GM12878 (cell line): ENCODE measurements around the gene COL23A1. TPM values are rescaled to one million over a fixed set of nuclear protein-coding genes. Genes with fewer than 3 reads are reported as not detected.

Experiments used
- ATAC-seq: fragments of 200-7000 bp; cut with Tn5 transposase; 3 replicates; pipeline ENCODE4 v1.9.1; 2020; ENCODE audit warnings: mild to moderate bottlenecking, moderate library complexity
- BruUV-seq: library from RNA; stranded (reverse); fragments of 400-500 nt; replicated peaks from 2 replicates; lab custom pipeline; 2021; lab: Mats Ljungman, UMichigan
- CTCF ChIA-PET: fragments of 300-600 bp; sonication (Branson Sonifier 250); formaldehyde crosslinking; extraction: SDS; loops from one replicate; lab custom pipeline; 2021; ENCODE audit warnings: inconsistent platforms; lab: Yijun Ruan, JAX
- POLR2A ChIA-PET: fragments of 350-600 bp; formaldehyde crosslinking; extraction: SDS; loops from one replicate; lab custom pipeline; 2021; ENCODE audit warnings: inconsistent platforms; lab: Charles Lee
- RAD21 ChIA-PET: fragments of 300-600 bp; sonication (Branson Sonifier 250); formaldehyde crosslinking; loops from one replicate; lab custom pipeline; 2023; ENCODE audit warnings: antibody characterized with exemption; ENCODE audit not compliant: unreplicated experiment; lab: Charles Lee
- SMC1A ChIA-PET: fragments of 300-600 bp; sonication (Branson Sonifier 250); formaldehyde crosslinking; loops from one replicate; lab custom pipeline; 2023; ENCODE audit not compliant: unreplicated experiment, uncharacterized antibody; lab: Charles Lee
- DNase-seq: peaks from one replicate; pipeline ENCODE4 v3.0.0-alpha.2; 2011; ENCODE audit warnings: low read depth, low spot score
- FAIRE-seq: peaks from 3 replicates; lab custom pipeline; 2011; peaks lifted over from hg19 to GRCh38; lab: Jason Lieb, UNC
- H2AFZ ChIP-seq: 2 replicates; pipeline ENCODE4 v1.6.0; 2011; ENCODE audit warnings: low read depth, low read length, control low read depth; ENCODE audit not compliant: control insufficient read depth
- H3K27ac ChIP-seq: 2 replicates; pipeline ENCODE4 v1.5.1; 2011; ENCODE audit warnings: control low read depth; ENCODE audit not compliant: control insufficient read depth, insufficient read depth
- H3K27me3 ChIP-seq, 2 experiments: replicated peaks in 1 of 2; 2 replicates each; pipeline versions ENCODE4 v1.6.0 to v1.6.1; 2011; ENCODE audit warnings: low read length in 1 of 2; ENCODE audit not compliant: control insufficient read depth in 2 of 2, insufficient read depth in 2 of 2
- H3K36me3 ChIP-seq, 2 experiments: 2 replicates each; pipeline ENCODE4 v1.5.1; 2011; ENCODE audit warnings: low read length in 1 of 2; ENCODE audit not compliant: control insufficient read depth in 2 of 2, insufficient read depth in 2 of 2
- H3K4me1 ChIP-seq: 2 replicates; pipeline ENCODE4 v1.6.1; 2011; ENCODE audit warnings: mild to moderate bottlenecking, low read length, moderate library complexity, mixed read lengths; ENCODE audit not compliant: control insufficient read depth, insufficient read depth
- H3K4me2 ChIP-seq: 2 replicates; pipeline ENCODE4 v1.6.0; 2011; ENCODE audit warnings: control low read depth; ENCODE audit not compliant: control insufficient read depth, insufficient read depth
- H3K4me3 ChIP-seq: fragments of 200-600 bp; sonication (generic); 2 replicates; pipeline ENCODE4 v1.5.1; 2016
- H3K79me2 ChIP-seq: 2 replicates; pipeline ENCODE4 v1.6.0; 2011; ENCODE audit warnings: low read length; ENCODE audit not compliant: control insufficient read depth, insufficient read depth
- H3K9ac ChIP-seq: 2 replicates; pipeline ENCODE4 v1.8.0; 2011; ENCODE audit warnings: low read length, control low read depth, mixed read lengths; ENCODE audit not compliant: control insufficient read depth, insufficient read depth
- H3K9me3 ChIP-seq: replicated peaks from 3 replicates; pipeline ENCODE4 v1.5.1; 2011; ENCODE audit warnings: mild to moderate bottlenecking, low read length; ENCODE audit not compliant: control insufficient read depth, insufficient read depth
- H4K20me1 ChIP-seq: 2 replicates; pipeline ENCODE4 v1.6.0; 2011; ENCODE audit not compliant: control insufficient read depth, insufficient read depth
- EGR1 ChIP-seq, 2 experiments: IDR thresholded peaks; 1 replicate in 1 of 2; 2 replicates in 1 of 2; pipeline ENCODE4 v1.6.1; 2011 to 2012; ENCODE audit warnings: low read depth in 2 of 2, low read length in 2 of 2, borderline replicate concordance in 1 of 2, mild to moderate bottlenecking in 1 of 2, moderate library complexity in 1 of 2
- FOXM1 ChIP-seq: IDR thresholded peaks from 2 replicates; pipeline ENCODE4 v1.6.1; 2012; ENCODE audit warnings: low read depth, mild to moderate bottlenecking, inconsistent platforms, low read length, moderate library complexity
- GATAD2B ChIP-seq: fragments of 450-650 bp; conservative IDR thresholded peaks from 2 replicates; pipeline ENCODE4 v1.6.1; 2017; ENCODE audit warnings: low read depth, mild to moderate bottlenecking, moderate library complexity
- HCFC1 ChIP-seq: fragments of 150-350 bp; IDR thresholded peaks from 2 replicates; pipeline ENCODE4 v1.6.1; 2014; ENCODE audit warnings: low read length
- HDAC6 ChIP-seq: fragments of 200-600 bp; sonication (generic); IDR thresholded peaks from one replicate; pipeline ENCODE4 v1.8.0; 2017; ENCODE audit warnings: antibody characterized with exemption; ENCODE audit not compliant: unreplicated experiment
- IRF4 ChIP-seq: IDR thresholded peaks from 2 replicates; pipeline ENCODE4 v1.6.1; 2011; ENCODE audit warnings: low read depth, low read length
- MEF2B ChIP-seq: fragments of 450-650 bp; IDR thresholded peaks from 2 replicates; pipeline ENCODE4 v1.6.1; 2018; ENCODE audit warnings: mild to moderate bottlenecking, moderate library complexity; ENCODE audit not compliant: partially characterized antibody, poor library complexity, severe bottlenecking
- NFIC ChIP-seq: IDR thresholded peaks from 2 replicates; pipeline ENCODE4 v1.6.1; 2012; ENCODE audit warnings: low read depth, mild to moderate bottlenecking, inconsistent platforms, low read length, moderate library complexity
- POLR2A ChIP-seq: IDR thresholded peaks from 2 replicates; pipeline ENCODE4 v1.6.1; 2011; ENCODE audit warnings: low read depth, mild to moderate bottlenecking, low read length
- SIX5 ChIP-seq: IDR thresholded peaks from 2 replicates; pipeline ENCODE4 v1.6.1; 2011; ENCODE audit warnings: mild to moderate bottlenecking, low read depth, low read length, moderate library complexity; ENCODE audit not compliant: severe bottlenecking
- SREBF1 ChIP-seq: IDR thresholded peaks from 2 replicates; pipeline ENCODE4 v1.6.1; 2012; ENCODE audit warnings: mild to moderate bottlenecking, low read length
- TAF1 ChIP-seq: IDR thresholded peaks from 2 replicates; pipeline ENCODE4 v1.6.1; 2011; ENCODE audit warnings: mild to moderate bottlenecking, low read depth, low read length, borderline replicate concordance
- WGBS: methylation state at CpG from one replicate; pipeline ENCODE4 v1.1.6; 2016; ENCODE audit warnings: low lambda C conversion rate; ENCODE audit not compliant: insufficient replicate concordance, insufficient coverage; ENCODE audit errors: missing lambda C conversion rate; 5-methylcytosine and 5-hydroxymethylcytosine counted together
- in situ Hi-C: fragments of 300-500 bp; cut with MboI; formaldehyde crosslinking; loops from 9 replicates; pipeline ENCODE4 v1.14.3; 2018; ENCODE audit warnings: mixed read lengths
- intact Hi-C: fragments of 100-400 bp; cut with micrococcal nuclease; formaldehyde crosslinking; loops from one replicate; pipeline ENCODE4 v1.14.2; 2022; ENCODE audit not compliant: unreplicated experiment
- polyA plus RNA-seq, 11 experiments: library from polyadenylated mRNA; depleted of rRNA in 4 of 11; unstranded in 6 of 11; stranded (reverse) in 5 of 11; fragments of >200 nt; fragmentation: Nextera tagmentation in 4 of 11; fragmentation: Illumina TruSeq in 1 of 11; extraction: Ambion mirVana in 4 of 11; extraction: Trizol in 1 of 11; gene quantifications; 1 replicate in 1 of 11; 2 replicates in 10 of 11; pipeline versions ENCODE4 v1.2.1 to v1.2.3, GENCODE V29; 2011 to 2016; ENCODE audit warnings: inconsistent platforms in 2 of 11, missing spikeins in 2 of 11, low read depth in 1 of 11
- total RNA-seq, 4 experiments: library from RNA; depleted of rRNA in 3 of 4; stranded (reverse); fragments of >200 nt in 3 of 4; fragmentation: Illumina TruSeq in 1 of 4; extraction: Trizol in 1 of 4; gene quantifications; 2 replicates each; pipeline versions ENCODE4 v1.2.1 to v1.2.3, GENCODE V29; 2013 to 2021
- TF ChIP-seq, protein P1 (sequence below): IDR thresholded peaks from 2 replicates; pipeline ENCODE4 v1.6.1; 2011; ENCODE audit warnings: low read depth, low read length, improper control_type of control experiment, borderline replicate concordance
- TF ChIP-seq, protein P2 (sequence below): IDR thresholded peaks from 2 replicates; pipeline ENCODE4 v1.6.1; 2012; ENCODE audit warnings: low read depth, low read length, improper control_type of control experiment
- TF ChIP-seq, protein P3 (sequence below): IDR thresholded peaks from 2 replicates; pipeline ENCODE4 v1.6.1; 2012; ENCODE audit warnings: mild to moderate bottlenecking, low read depth, low read length
- TF ChIP-seq, protein P4 (sequence below): fragments of 450-650 bp; IDR thresholded peaks from 2 replicates; pipeline ENCODE4 v1.6.1; 2017; ENCODE audit warnings: mild to moderate bottlenecking, moderate library complexity

Gene COL23A1
- total and polyA plus RNA-seq, 10 of the 15 experiments (the other 5 are each of a cell fraction or from before 2014, with no cell fraction given) = 0.03 to 0.83 (median 0.09) TPM; not detected in 5

DNA sequence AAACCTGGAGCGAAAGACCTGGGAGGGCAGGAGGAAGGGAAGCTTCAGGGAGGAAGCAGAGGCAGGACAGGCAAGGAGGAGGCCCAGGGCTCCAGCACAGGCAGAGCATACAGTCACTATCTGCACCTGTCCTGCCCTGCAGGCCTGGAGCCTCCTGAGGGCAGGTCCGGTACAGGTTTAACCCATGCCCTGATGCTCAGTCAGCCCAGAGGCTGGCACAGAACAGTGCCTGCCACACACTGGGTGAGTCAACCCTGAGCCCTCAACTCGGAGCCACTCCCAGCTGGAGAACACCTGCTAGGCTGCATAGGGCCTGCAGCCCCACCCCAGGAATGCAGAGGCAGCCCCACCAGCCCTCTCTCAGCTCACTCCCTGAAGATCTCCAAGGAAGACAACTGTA is 196.1 kb downstream of the COL23A1 start (continued):
- no peak for TF ChIP-seq EGR1 (IDR thresholded peaks at IDR 0.05; ENCODE audit: borderline replicate concordance in 1 of 2, low read depth in 2 of 2, low read length in 2 of 2)
- TF ChIP-seq HCFC1 = no peak
- no peak for TF ChIP-seq TAF1
- no peak for TF ChIP-seq SIX5
- TF ChIP-seq HDAC6 = no peak
- TF ChIP-seq FOXM1 = no peak
- no peak for TF ChIP-seq POLR2A
- TF ChIP-seq SREBF1 = no peak
- TF ChIP-seq MEF2B = no peak
- TF ChIP-seq, protein P1, sequence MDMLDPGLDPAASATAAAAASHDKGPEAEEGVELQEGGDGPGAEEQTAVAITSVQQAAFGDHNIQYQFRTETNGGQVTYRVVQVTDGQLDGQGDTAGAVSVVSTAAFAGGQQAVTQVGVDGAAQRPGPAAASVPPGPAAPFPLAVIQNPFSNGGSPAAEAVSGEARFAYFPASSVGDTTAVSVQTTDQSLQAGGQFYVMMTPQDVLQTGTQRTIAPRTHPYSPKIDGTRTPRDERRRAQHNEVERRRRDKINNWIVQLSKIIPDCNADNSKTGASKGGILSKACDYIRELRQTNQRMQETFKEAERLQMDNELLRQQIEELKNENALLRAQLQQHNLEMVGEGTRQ = no peak

DNA sequence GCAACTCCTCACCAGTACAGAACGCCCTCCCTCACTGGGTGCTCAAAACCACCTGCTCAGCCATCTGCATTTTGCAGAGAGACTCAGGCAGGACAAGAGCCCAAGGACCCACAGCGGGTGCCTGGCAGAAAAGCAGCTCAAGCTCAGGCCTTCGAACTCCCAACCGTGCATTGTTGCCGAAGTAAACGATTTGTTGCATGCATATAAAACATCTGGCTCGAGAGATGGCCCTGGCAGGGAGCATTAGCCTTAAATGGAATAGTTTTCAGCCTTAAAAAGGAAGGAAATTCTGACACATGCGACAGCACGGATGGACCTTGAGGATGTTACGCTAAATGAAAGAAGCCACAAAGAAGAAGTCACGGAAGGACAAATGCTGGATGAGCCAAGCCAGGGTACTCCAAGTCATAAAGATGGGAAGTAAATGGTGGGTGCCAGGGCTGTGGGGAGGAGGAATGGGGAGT is 197.2 kb downstream of the COL23A1 start:
- no peak for ATAC-seq
- no peak overlapping the region for H3K27ac ChIP-seq
- H3K36me3 ChIP-seq = no peaks in the 10 kb centered on the region
- SMC1A ChIA-PET = no interaction called here
- H2AFZ ChIP-seq = no peak overlapping the region
- FAIRE-seq = no peak
- no peaks in the 10 kb centered on the region for H3K79me2 ChIP-seq
- no TSS peak for BruUV-seq
- POLR2A ChIA-PET = no interaction called here
- RAD21 ChIA-PET = no interaction called here
- CTCF ChIA-PET = no interaction called here
- DNase-seq = no peak
- no peaks in the 10 kb centered on the region for H3K4me1 ChIP-seq
- H3K27me3 ChIP-seq = no peaks in the 10 kb centered on the region; a peak in 2 of 4 replicates
- intact Hi-C loops = no loop called here
- in situ Hi-C loops = no loop called here
- WGBS = 62% methylated on average over 11 of the region's 11 CpGs
- H4K20me1 ChIP-seq = no peaks in the 10 kb centered on the region
- no peaks in the 10 kb centered on the region for H3K9me3 ChIP-seq
- no peak overlapping the region for H3K9ac ChIP-seq
- H3K4me3 ChIP-seq = no peak overlapping the region
- H3K4me2 ChIP-seq = no peak overlapping the region
- TF ChIP-seq, protein P2, sequence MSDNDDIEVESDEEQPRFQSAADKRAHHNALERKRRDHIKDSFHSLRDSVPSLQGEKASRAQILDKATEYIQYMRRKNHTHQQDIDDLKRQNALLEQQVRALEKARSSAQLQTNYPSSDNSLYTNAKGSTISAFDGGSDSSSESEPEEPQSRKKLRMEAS = no peak
- TF ChIP-seq GATAD2B (no peak), NFIC (no peak), IRF4 (no peak)
- TF ChIP-seq, protein P3, sequence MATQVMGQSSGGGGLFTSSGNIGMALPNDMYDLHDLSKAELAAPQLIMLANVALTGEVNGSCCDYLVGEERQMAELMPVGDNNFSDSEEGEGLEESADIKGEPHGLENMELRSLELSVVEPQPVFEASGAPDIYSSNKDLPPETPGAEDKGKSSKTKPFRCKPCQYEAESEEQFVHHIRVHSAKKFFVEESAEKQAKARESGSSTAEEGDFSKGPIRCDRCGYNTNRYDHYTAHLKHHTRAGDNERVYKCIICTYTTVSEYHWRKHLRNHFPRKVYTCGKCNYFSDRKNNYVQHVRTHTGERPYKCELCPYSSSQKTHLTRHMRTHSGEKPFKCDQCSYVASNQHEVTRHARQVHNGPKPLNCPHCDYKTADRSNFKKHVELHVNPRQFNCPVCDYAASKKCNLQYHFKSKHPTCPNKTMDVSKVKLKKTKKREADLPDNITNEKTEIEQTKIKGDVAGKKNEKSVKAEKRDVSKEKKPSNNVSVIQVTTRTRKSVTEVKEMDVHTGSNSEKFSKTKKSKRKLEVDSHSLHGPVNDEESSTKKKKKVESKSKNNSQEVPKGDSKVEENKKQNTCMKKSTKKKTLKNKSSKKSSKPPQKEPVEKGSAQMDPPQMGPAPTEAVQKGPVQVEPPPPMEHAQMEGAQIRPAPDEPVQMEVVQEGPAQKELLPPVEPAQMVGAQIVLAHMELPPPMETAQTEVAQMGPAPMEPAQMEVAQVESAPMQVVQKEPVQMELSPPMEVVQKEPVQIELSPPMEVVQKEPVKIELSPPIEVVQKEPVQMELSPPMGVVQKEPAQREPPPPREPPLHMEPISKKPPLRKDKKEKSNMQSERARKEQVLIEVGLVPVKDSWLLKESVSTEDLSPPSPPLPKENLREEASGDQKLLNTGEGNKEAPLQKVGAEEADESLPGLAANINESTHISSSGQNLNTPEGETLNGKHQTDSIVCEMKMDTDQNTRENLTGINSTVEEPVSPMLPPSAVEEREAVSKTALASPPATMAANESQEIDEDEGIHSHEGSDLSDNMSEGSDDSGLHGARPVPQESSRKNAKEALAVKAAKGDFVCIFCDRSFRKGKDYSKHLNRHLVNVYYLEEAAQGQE = no peak
- TF ChIP-seq, protein P4, sequence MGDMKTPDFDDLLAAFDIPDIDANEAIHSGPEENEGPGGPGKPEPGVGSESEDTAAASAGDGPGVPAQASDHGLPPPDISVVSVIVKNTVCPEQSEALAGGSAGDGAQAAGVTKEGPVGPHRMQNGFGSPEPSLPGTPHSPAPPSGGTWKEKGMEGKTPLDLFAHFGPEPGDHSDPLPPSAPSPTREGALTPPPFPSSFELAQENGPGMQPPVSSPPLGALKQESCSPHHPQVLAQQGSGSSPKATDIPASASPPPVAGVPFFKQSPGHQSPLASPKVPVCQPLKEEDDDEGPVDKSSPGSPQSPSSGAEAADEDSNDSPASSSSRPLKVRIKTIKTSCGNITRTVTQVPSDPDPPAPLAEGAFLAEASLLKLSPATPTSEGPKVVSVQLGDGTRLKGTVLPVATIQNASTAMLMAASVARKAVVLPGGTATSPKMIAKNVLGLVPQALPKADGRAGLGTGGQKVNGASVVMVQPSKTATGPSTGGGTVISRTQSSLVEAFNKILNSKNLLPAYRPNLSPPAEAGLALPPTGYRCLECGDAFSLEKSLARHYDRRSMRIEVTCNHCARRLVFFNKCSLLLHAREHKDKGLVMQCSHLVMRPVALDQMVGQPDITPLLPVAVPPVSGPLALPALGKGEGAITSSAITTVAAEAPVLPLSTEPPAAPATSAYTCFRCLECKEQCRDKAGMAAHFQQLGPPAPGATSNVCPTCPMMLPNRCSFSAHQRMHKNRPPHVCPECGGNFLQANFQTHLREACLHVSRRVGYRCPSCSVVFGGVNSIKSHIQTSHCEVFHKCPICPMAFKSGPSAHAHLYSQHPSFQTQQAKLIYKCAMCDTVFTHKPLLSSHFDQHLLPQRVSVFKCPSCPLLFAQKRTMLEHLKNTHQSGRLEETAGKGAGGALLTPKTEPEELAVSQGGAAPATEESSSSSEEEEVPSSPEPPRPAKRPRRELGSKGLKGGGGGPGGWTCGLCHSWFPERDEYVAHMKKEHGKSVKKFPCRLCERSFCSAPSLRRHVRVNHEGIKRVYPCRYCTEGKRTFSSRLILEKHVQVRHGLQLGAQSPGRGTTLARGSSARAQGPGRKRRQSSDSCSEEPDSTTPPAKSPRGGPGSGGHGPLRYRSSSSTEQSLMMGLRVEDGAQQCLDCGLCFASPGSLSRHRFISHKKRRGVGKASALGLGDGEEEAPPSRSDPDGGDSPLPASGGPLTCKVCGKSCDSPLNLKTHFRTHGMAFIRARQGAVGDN = no peak
